ENCODE results near the gene LACTB.

DNA sequence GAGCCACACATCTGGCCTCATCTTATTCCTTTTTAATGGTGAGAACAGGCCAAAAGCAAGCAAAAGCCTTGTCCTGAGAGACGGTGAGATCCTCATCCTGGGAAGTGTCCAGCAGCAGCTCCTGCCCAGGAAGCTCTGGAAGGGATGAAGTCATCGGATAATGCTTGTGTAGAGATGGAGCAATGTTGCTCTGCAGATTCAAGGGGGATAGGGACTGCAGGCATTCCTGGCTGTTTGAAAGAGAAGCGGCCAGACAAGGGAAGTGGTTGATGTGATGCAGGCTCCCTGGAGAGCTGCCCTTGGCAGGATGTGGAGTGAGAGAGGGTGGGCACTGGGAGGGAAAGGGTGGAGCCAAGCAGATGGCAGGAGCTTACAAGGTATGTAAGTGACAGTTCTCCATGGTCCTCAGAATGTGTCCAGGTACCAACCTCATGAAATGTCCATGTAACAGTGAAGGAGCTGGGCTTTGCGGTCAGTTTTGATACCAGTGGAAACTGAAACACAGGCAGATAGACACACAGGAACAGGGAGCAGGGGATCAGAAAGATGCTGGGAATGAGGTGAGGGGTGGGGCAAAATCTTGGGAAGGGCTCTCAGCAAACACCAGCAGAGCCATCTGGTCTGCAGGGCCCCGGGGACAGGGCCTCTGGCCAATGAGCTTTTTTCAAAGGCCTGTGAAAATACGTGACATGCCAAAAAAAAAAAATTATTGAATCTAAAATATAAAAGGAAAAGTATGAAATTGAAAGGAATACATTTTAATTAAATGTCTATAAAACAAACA, 32.2 kb upstream of the LACTB start:
- no peak for TF ChIP-seq EZH2 (IDR thresholded peaks at IDR 0.05; ENCODE audit: insufficient read depth, poor library complexity, severe bottlenecking)
- TF ChIP-seq EZH2phosphoT487 (IDR thresholded peaks at IDR 0.05; ENCODE audit: insufficient read depth, low read depth), result no peak

Measured in GM23248 (cell line).